GM10248 (cell line): ENCODE measurements around the gene ZFP64.

Source experiments
- CTCF ChIA-PET: fragments of 300-600 bp; sonication (Branson Sonifier 250); formaldehyde crosslinking; extraction: SDS; loops from one replicate; lab custom pipeline; 2021; ENCODE audit warnings: antibody characterized with exemption; lab: Yijun Ruan, JAX
- POLR2A ChIA-PET: fragments of 350-650 bp; sonication (Branson Sonifier 250); formaldehyde crosslinking; extraction: SDS; loops from one replicate; lab custom pipeline; 2020; ENCODE audit warnings: antibody characterized with exemption; lab: Yijun Ruan, JAX
- DNase-seq: peaks from one replicate; pipeline ENCODE4 v3.0.0; 2012; ENCODE audit errors: extremely low spot score
- TF ChIP-seq, protein P1 (sequence below): IDR thresholded peaks from 2 replicates; pipeline ENCODE4 v1.5.1; 2012; ENCODE audit warnings: mild to moderate bottlenecking, low read depth; ENCODE audit errors: extremely low read depth, missing control alignments, control extremely low read depth

The ZFP64 gene

DNA sequence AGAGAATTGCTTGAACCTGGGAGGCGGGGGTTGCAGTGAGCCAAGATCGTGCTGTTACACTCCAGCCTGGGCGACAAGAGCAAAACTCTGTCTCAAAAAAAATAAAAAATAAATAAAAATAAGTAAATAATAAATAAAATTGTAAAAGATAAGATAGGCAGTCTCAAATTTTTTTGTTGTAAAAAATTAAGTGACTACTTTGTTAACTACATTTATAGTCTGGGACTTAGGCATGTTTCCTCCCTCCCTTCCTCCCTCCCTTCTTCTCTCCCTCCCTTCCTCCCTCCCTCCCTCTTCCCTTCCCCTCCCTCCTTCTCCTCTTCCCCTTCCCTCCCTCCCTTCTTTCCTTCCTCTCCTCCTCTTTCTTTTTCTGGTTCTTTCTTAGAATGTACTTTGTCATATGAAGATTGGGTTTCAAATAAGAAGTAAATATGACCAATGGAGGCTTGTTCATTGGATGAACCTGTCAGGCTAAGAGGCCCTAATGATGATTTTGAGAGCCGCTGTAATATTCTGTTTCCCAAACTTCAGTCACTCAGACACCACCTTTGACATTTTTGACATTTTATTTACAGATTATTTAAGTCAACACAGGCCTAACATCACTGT, 24.2 kb downstream of the ZFP64 start:
- no peak for DNase-seq
- TF ChIP-seq, protein P1, sequence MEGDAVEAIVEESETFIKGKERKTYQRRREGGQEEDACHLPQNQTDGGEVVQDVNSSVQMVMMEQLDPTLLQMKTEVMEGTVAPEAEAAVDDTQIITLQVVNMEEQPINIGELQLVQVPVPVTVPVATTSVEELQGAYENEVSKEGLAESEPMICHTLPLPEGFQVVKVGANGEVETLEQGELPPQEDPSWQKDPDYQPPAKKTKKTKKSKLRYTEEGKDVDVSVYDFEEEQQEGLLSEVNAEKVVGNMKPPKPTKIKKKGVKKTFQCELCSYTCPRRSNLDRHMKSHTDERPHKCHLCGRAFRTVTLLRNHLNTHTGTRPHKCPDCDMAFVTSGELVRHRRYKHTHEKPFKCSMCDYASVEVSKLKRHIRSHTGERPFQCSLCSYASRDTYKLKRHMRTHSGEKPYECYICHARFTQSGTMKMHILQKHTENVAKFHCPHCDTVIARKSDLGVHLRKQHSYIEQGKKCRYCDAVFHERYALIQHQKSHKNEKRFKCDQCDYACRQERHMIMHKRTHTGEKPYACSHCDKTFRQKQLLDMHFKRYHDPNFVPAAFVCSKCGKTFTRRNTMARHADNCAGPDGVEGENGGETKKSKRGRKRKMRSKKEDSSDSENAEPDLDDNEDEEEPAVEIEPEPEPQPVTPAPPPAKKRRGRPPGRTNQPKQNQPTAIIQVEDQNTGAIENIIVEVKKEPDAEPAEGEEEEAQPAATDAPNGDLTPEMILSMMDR: no peak
- POLR2A ChIA-PET: no interaction called here
- CTCF ChIA-PET: interaction anchor here (1.4 kb wide), 1 partner anchor 17 kb away, joined by 6 read pairs; no protein-coding TSS in a partner anchor

DNA sequence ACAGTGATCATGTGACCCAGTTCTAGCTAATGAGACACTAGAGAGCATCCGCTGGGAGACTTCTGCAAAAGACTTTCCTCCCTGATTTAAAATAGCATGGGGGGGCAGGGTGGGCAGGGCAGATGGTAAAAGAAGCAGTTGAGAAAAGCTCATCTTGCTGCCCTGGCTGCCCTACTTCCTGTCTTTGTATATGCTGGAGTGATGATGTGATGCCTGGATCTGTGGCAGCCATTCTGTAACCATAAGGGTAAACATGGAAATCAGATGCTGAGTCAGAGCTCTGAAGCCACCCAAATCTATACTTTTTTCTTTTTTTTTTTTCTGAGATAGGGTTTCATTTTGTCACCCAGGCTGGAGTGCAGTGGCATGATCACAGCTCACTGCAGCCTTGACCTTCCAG, 25.4 kb downstream of the ZFP64 start:
- POLR2A ChIA-PET: no interaction called here

DNA sequence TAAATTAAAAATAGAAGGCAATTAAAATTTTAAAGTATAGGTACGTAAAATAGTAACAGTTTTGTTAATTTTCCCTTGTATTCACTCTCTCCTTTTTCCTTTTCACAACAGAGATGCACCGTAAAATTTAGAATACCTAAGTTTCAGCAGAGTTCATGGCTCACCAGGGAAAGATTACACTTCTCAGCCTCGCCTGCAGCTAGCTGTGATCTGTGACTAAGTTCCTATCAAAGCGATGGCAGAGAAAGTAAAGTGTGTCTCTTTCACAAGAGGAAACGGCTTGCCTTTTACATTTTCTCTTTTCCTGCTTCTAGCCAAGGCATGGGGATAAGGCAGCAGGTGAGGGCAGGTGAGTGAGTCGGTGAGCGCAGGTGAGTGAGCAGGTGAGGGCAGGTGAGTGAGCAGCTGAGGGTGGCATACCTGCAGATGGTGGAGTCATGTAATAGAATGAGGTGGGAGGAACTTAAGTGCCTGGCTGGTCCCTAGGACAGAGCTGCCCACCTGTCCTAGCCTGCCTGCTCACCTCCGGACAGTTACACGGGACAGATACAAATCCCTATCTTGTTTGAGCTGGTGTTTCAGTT, 30.9 kb downstream of the ZFP64 start:
- TF ChIP-seq, protein P1: no peak
- no peak for DNase-seq
- ChIA-PET POLR2A (no interaction called here), CTCF (interaction anchor here (1.0 to 1.4 kb wide), 4 partner anchors 10 to 32 kb away, joined by 3 to 4 read pairs (median 4); partner anchors contain the start of gene ZFP64)

More for the DNA sequence above, 25.4 kb downstream of the ZFP64 start:
- no peak for DNase-seq
- TF ChIP-seq, protein P1: no peak
- CTCF ChIA-PET: interaction anchor here (0.8 to 1.5 kb wide), 5 partner anchors 13 to 37 kb away, joined by 3 to 6 read pairs (median 4); no protein-coding TSS in a partner anchor

DNA sequence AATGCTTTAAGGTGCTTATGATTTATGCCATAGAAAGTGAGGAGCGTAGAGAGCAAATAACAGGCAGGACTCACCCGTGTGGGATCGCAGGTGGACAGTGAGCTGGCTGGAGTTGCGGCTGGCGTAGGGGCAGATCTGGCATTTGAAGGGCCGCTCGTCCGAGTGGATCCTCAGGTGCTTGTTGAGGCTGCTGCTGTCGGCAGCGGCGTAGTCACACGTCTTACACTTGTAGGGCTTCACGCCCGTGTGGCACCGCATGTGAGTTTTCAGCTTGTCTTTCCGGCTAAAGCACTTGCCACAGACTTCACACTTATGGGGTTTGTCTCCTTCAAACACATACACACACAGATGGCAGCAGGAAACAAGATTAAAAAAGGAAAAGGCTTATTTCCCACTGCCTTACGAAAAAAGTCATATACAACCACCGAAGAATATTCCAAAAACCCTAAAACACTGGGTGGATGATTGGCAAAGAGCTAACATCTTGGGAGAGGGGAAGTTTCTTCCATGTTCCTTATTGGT, 31.5 kb downstream of the ZFP64 start:
- TF ChIP-seq, protein P1: no peak
- DNase-seq: no peak
- POLR2A ChIA-PET: no interaction called here
- CTCF ChIA-PET: interaction anchor here (1.1 to 1.6 kb wide), 3 partner anchors 9 to 32 kb away, joined by 3 to 4 read pairs (median 4); no protein-coding TSS in a partner anchor

DNA sequence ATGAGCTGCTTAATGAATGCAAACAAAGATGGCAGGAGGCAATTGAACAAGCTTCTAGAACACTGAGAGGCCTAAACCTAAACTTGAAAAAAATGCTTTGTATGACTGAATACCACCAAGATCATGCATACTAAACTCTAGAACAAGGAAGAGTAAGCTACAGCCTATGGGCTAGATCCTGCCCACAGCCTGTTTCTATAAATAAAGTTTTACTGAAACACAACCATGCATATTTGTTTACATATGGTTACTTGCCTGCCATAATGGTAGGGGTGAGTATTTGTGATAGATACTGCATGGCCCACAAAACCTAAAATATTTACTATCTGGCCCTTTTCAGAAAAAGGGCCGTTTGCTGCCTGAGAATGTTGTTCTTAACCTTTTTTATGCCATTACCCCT, 37.0 kb downstream of the ZFP64 start:
- CTCF ChIA-PET: interaction anchor here (0.7 to 1.6 kb wide), 5 partner anchors 11 to 24 kb away, joined by 3 to 4 read pairs (median 3); no protein-coding TSS in a partner anchor
- POLR2A ChIA-PET: no interaction called here

DNA sequence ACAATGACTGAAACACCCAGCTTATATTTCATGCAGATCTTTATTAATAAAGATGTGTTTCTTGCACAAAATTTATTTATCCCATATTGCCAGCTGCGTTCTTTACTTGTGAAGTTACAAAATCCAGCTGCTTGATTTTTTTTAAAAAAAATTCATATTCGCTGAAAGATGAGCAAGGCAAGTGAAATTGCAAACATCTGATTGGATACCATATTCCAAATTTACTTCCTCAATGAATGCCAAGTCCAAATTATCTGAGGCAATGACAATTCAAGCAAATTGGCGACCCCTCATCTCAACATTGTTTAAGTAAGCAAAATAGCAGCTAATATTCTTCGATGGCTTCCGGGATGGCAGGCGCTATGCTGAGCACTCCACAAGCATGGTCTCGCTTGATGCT, 37.7 kb downstream of the ZFP64 start:
- CTCF ChIA-PET: interaction anchor here (0.7 to 1.6 kb wide), 5 partner anchors 11 to 25 kb away, joined by 3 to 4 read pairs (median 3); no protein-coding TSS in a partner anchor
- TF ChIP-seq, protein P1: no peak
- POLR2A ChIA-PET: no interaction called here
- DNase-seq: no peak

More for the DNA sequence above, 37.0 kb downstream of the ZFP64 start:
- TF ChIP-seq, protein P1: no peak
- DNase-seq: no peak
